HG02610 (cell line): ENCODE measurements around the gene AREG.
"Not testable (repeated sequence)": the region's sequence is repeated elsewhere in the genome, so short reads cannot be mapped to it uniquely, and the experiment has no call there.

Experiments
- ATAC-seq: cut with Tn5 transposase; IDR thresholded peaks from one replicate; pipeline ENCODE4 v1.9.1; 2021; ENCODE audit warnings: mild to moderate bottlenecking, moderate library complexity; ENCODE audit not compliant: unreplicated experiment

AREG gene, protein sequence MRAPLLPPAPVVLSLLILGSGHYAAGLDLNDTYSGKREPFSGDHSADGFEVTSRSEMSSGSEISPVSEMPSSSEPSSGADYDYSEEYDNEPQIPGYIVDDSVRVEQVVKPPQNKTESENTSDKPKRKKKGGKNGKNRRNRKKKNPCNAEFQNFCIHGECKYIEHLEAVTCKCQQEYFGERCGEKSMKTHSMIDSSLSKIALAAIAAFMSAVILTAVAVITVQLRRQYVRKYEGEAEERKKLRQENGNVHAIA

DNA sequence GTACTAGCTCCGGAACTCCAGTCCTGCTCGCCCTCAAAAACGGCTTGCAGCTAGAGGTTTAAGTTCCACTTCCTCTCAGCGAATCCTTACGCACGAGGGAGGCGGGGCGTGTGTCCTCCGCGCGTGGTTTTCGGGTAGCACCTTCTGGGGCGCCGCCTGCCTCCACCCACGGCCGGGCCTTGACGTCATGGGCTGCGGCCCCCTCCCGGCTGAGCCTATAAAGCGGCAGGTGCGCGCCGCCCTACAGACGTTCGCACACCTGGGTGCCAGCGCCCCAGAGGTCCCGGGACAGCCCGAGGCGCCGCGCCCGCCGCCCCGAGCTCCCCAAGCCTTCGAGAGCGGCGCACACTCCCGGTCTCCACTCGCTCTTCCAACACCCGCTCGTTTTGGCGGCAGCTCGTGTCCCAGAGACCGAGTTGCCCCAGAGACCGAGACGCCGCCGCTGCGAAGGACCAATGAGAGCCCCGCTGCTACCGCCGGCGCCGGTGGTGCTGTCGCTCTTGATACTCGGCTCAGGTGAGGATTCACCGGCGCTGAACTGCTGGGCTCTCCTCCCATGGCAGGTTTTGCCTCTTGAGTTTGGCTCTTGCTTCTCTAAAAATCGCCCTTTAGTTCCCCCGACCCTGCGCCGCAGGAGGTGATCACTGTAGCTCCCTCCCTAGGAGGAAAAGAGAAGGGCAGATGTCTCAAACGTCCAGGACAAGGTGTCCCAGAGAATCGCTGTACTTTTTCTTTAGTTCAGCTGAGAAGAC lies at the start of gene AREG:
AREG (plus strand) TSS at position 246 of the 752 bp plus-strand sequence; CDS start at position 456, 210 bp downstream.
- peak; percentile 89 for ATAC-seq

DNA sequence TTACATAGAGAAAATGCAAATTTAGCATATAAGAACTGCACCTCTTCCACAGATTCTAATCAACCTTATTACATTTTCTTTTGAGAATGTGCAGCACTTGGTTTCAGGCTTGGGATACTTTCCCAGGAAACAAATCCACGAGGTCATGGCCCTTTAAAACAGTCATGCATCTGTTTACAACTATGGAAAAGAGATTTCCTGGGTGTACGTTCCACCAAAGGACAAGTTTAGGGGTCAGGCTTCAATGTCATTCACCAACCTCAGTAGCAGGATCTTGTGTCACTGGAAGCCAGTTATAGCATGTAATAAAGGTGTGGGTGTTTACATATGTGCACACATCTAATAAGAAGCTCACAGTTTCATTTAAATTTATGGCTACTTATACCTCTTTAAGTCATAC lies 49.3 kb upstream of the AREG start:
- no peak for ATAC-seq

DNA sequence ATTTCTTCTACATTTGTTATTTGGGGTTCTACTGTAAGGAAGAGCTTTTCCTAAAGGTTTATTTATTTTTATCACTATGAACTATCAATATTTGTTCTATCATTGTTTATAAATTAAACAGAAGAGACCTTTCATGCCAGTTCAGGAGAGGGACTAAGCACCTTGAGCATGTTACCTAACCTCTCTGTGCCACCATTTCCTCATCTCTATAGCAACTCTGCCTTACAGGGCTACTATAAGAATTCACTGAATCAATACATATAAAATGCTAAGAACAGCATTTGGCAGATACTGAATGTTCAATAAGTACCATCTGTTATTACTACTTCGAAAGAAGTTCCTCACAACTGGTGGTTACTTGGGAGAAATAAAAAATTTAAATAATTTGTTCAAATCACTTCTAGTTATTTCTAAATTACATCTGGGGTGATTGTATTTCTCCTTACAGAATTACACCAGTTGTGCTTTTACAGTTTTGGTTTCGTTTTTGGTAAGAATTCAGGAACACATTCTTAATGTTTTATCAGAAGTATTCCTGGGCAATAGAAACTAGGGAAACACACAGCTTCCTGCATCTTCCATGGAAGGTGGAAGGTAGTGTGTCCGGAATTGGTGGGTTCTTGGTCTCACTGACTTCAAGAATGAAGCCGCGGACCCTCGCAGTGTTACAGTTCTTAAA lies 47.0 kb upstream of the AREG start:
- peak; percentile 42 for ATAC-seq

DNA sequence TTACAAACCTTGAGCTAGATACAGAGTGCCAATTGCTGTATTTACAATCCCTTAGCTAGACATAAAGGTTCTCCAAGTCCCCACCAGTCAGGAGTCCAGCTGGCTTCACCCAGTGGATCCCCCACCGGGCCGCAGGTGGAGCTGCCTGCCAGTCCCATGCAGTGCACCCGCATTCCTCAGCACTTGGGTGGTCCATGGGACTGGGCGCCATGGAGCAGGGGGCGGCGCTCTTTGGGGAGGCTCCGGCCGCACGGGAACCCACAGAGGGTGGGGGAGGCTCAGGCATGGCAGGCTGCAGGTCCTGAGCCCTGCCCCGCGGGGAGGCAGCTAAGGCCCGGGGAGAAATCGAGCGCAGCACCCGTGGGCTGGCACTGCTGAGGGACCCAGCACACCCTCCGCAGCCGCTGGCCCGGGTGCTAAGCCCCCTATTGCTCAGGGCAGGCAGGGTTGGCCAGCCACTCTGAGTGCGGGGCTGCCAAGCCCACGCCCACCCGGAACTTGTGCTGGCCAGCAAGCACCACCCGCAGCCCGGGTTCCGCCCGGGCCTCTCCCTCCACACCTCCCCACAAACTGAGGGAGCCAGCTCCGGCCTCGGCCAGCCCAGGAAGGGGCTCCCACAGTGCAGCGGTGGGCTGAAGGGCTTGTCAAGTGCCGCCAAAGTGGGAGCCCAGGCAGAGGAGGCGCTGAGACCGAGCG lies 45.9 kb upstream of the AREG start:
- not testable (repeated sequence) for ATAC-seq

DNA sequence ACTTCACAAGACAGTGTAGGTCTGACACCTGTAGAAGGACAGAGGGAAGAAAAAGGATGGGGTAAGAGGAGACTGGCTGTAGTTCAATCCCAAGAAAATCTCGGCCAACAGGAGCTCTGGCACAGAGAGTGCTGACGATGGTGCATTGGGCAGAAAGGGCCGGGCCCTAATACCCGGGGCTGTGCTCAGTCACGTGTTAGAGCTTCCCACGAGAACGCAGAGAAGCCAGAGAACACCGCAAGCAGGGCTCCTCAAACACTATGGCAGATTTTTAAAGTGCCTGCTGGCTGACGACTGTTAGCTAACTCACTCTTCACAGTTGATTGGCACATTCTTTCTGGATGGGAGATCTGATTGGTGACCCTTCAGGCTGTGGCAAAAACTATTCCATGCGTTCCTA lies 44.5 kb upstream of the AREG start:
- ATAC-seq, result no peak

DNA sequence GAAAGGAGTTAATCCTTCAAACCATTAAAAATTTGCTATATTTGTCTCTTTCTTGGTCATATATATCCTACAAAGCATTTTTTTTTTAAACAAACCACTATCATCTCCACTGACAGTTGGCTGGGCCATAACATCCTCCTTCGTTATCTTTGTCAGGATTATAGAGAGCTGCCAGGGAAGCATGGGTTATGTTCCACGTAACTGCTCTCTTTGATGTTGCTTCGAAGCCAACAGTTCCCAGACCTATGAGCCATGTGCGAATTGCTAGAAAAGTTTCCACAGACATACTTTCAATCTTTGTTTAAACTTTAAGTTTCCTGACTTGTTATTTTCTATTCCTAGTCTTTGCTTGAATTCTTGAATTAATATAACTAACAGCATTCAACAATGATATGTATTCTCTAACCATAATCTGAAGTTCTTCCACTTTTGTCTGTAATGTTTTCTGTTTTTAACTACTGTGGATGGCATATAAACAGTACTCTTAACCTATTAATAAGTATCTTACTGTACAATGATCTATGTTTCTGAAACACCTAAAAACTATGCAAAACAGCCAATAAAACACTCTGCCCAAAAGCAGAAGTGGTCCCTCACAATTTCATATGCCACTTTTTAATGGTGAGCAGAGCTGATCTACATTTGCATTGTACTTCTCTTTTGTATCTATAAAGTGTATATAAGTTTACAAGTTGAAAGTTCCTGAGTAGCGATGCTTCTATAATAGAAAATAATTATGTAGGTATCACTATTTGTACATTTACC lies 42.1 kb upstream of the AREG start:
- peak; percentile 94 for ATAC-seq

DNA sequence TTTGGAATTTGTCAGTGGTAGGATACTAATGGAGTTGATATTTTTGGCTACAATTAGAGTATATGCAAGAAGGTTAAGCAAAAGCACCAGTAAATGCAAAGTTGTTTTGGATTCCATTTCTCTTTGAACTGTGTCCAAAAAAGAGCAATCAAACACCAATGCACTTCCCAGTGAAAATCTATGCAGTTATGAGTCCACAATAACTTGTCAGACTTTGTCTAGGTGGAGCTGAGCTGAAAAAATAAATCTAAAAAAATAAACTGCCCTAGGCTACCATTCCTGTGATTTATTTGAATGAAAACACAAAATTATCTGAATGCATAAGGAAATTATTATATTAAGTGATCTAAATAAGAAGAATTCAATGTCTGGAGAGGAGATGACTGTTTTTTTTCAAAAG lies 37.0 kb upstream of the AREG start:
- no peak for ATAC-seq

DNA sequence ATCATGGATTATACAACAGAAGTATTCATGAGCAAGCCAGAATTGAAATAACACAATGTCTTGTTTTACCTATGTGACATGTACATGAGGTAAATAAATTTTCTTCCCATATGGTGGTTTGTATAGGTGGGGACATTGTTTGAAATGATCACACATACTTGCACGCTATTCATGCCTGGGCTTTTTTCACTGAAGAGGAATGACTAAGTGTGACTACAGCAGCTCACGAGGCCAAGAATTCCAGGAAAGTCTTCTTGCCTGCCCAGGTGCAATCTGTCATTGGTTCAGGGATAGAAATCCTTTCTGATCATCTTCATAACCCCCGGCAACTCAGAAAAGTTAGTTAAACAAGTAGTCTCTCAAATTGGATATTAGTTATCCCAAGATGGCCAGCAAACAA lies 36.3 kb upstream of the AREG start:
- ATAC-seq, result no peak

DNA sequence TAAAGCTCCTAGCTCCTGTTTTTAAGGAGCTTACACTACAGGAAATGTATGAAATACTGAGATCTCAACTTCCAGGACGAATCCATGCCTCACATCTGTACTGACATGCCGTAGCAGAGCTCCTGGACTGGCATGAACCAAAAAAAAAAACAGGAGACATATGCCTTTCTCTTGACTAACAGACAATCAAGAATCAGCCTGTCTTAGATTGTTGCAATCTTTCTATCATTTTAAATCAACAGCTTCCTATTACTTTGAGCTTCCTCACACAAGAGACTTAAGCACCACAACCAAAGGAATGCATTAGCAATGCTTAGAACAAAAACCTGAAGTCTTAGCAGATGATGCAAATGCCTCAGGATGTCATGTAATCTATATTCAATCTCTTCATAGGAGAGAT lies 34.7 kb upstream of the AREG start:
- ATAC-seq, result no peak

DNA sequence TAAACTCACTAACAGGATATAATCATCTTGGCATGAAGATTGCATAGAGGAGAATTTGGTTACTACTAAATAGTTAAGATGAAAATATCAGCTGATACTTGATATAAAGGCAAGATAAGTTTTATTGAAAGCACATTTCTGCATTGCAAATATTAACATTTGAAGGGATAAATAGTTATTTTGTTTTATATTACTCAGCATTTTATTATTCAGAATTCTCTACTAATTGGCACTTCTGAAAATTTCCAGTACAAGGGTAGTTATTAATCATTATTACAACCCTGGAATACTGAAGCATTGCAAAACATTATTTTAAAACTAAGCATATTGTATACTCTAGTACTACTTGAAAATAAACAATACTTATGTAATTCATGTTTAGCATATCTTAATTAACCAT lies 32.7 kb upstream of the AREG start:
- no peak for ATAC-seq

DNA sequence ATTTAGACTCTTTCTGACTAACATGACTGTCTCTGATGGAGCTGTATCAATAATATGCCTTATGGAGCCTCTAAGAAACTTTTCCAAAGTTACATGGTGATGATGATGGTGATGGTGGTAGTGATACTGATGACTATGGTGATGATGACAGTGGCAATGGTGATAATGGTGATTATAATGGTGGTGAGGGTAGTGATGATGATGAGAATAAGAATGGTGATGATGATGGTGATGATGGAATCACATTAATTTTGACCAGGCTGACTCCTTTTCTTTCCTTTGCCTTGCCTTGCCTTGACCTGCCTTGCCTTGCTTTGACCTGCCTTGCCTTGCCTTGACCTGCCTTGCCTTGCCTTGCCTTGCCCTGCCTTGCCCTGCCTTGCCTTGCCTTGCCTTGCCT lies 31.7 kb upstream of the AREG start:
- ATAC-seq, result no peak

DNA sequence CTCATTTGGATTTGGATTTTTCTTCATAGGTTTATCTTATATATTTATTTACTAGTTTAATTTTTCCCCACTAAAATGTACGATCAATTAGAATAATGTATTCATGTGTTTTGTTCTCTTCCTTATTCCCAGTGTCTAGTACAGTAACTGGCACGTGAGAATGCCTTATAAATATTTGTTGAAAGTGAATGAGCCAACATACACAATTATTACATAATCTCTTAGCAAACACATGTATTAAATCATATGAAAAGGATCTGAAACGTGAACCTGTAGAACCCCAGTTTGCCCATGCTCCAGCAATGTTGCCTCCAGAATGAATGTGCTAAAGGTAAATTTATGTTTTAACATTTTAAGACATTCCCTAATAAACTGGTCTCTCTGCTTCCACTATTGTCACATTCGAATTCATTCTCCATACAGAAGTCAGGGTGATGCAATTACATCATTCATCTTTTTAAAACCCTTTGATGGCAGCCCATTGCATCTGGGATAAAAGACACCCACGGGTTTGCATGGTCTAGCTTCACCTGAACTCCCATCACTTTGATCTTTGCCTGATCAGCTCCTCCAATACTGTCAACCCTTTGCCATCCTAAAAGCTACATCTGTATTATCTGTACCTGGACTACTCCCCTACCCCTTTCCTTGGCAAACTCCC lies 30.7 kb upstream of the AREG start:
- ATAC-seq, result no peak

DNA sequence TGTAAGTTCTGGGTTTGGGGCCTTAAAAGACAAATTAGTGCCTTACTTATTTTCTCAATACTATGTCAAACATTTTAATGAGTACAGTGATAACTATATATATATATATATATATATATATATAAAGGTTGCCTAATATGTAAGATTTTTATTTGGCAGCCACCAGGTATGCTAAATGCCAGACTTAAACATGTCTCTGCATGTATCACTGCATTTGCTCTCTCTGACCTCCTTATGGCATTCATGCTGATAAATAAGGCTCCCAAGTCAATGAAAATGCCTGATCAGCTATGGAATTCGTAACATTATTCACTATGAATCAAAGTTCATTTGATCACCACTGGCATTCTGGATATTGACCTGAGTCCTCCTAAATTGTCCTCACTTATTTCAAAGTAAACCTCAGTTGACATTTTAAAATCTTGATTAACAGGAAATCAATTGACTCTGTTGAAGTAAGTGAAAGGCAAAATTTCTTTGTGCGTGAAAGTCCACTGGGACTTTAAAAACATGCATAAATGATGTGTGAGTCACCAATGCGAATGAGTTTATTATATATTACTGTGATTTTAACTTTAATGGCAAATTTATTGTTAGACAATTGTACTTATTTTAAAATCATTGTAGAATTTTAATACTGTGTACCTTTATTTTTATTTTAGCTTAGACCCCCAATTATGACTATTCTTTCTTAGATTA lies 29.2 kb upstream of the AREG start:
- ATAC-seq, result no peak

DNA sequence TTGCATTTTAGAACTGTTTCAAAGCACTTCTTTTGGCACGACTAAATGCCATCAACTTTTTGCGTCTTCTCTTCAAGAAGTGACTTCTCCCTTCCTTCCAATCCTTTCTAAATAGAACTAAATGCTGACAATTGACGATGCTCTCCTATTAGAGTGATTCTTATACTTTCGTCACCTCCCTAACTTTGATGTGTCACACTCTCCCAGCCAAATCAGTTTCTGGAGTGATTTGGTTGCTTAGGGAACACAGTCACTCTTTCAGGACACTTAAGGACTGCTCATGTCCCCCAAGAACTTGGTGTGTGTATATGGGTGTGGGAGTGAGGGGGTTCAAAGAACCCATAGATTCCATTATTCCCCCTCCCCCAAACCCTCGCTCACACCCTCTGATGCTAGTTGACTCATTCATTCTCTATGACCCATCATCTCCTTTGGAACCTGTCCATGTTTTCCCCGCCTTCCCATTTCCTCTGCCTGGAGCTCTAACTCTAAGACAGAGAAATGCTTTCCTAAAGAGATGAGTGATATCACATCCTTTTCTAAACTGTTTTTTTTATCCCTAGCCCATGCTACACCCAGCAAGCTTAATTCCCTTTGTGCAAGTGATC lies 26.8 kb upstream of the AREG start:
- no peak for ATAC-seq

DNA sequence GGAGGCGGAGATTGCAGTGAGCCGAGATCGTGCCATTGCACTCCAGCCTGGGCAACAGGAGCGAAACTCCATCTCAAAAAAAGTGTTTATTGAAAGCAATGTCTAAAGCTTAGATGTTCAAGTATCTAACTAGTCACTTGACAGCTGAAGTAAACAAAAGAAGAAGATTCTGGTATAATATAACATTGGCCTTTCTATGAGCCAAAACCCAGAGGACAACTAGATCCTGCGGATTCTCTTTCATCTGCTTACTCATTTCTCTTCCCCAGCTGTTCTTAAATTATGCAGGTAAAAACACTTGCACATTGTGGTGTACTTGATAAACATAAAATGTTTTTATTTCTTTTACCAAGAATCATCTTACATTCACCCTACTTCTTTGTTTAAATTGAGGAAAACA lies 24.1 kb upstream of the AREG start:
- ATAC-seq, result no peak

DNA sequence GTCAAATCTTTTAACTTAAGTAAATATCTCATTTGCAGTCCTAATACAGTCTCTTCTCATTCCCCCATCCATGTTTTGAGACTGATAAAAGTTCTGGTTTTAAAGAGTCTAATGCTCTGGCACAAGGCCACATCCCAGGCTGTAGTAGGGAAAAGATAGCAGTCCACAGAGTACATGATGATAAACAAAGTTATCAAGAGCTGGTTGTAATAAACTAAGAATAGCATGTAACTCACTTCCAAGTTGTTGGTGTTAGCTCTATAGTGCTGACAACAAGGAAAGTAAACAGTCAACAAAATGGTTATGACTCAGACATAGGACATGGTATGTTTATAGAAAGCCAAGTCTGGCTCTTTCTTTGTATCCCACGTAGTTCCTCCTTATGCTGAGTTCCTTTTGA lies 21.8 kb upstream of the AREG start:
- ATAC-seq, result no peak

DNA sequence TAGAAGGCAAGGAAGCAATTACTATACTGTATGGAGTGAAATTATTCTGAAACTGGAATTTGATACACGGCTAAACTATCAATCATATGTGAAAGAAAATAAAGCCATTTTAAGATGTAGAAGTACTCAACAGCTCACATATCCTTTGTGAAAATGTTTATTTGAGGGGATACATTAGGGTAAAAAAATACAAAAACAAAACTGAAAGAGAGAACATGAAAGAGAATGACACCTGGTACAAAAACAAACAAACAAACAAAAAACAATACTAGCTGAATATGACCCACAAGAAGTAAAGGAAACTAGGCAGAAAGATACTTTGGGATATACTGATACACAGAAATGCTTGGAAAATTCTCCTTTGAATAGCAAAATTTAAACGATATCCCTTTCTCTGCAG lies 20.8 kb upstream of the AREG start:
- ATAC-seq, result no peak

DNA sequence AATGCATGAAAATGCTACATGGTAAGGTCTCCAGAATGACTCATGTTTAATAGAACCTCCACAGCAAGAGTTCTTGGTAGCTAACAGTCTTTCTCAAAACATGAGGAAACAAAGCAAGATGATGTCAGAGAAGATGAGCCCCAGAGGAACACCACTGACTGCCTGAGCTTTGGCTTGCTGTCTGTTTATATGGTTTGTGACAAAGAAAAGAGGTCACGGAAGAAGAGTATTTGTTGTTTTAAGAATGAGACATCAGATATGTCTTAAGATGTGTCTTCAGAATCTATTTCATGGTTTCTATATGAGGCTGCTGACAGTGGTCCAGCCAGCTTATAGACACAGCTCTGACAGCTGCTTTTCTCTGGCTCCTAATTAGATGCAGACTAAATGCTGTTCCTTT lies 18.8 kb upstream of the AREG start:
- no peak for ATAC-seq

DNA sequence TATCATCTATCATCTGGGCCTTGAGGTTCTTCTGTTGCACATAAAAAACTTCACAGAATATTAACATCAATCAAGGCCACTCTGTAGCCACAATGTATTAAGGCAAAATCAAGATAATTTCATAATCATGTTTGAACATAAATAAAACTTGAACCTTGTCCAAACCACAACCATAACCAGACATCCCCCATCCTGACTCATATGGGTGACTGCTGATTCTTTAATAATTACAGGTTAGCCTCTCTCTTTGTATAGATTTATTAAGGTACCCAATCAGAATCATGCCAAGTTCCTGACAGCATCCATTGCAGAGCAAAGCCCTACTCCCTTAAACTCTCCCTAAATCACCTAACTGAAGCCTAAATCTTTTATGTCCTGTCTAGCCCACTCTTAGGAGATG lies 16.7 kb upstream of the AREG start:
- ATAC-seq, result no peak
